ENCODE measurements around the gene ACR.

Gene ACR

GRCh38 chr22:50737728-50738648 lies at the start of gene ACR:
ACR (plus strand) TSS chr22:50738204; CDS start chr22:50738236, 32 bp downstream.
- no peak for DNase-seq

DNA sequence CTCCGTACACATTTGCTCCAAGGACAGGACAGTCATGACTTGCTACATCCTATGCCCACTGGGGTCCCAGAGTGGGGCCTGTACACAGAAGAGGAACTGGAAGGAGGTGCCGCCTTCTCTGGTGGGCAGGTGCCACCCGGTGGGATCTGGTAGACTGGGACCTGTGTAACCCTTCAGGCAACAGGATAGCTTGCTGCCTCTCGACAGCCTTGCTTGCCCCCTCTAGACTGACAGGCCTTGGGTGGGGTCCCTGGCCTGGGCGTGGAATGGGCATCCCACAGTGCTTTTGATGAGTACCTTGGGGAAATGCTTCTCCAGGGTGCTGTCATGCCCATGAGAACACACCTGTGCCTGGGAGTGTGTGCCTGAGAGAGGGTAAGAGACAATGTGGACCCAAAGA lies 49.6 kb upstream of the ACR start:
- DNase-seq, result no peak

DNA sequence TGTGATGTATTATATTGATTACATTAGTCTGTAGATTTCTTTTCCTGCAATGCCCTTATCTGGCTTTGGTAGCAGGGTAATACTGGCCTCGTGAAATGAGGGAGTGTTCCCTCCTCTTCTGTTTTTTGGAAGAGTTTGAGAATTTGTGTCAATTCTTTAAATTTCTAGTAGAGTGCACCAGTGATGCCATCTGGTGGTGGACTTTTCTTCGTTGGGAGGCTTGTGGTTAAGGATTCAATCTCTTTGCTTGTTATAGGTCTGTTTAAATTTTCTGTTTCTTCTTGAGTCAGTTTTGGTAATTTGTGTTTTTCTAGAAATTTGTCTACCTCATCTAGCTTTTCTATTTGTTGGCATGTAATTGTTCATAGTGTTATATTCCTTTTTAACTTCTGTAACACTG lies 46.5 kb upstream of the ACR start:
- peak in 1 of 2 donors; percentile 41 for DNase-seq

GRCh38 chr22:50693462-50693861 lies 44.5 kb upstream of the ACR start:
- DNase-seq, result no peak

GRCh38 chr22:50694099-50694605 lies 43.9 kb upstream of the ACR start:
- DNase-seq, result no peak

GRCh38 chr22:50694766-50695420 lies 43.1 kb upstream of the ACR start:
- no peak for DNase-seq

DNA sequence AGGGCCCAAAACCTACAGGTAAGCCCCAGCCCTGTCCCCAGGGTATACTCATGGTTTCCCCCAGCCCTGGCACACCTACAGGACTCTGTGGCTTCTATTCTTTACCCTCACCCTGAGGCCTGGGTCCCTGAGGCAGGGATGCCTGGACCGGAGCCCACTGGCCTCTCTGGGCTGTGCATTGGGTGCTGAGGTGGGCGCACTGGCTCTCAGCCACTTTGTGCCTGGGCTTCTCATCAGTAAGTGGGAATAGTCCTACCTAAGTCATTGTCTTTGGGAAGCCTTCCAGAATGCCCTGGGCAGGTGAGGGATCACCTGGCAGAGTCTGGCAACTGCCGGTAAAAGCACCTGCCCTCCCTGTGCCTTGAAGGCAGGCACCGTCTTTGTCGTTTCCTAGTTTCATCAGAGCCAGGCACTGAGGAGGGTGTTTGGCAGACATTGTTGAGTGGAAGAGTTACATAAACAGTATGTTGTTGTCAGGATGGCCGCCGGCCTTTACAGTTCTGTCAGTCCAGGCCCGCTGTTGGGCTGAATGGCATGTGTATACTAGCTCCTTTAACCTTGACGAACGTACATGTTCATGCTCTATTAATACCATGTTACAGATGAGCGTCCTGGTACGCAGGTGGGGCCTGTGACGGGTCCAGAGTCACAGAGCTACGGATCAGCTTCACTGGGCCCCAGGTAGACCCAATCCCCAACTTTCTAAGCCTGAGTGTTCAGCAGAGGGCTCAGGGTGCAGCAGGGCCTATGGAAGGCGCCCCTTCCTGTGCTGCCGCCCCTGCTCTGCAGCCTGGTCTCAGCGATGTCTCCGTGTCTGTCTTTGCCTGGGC lies 42.4 kb upstream of the ACR start:
- no peak for DNase-seq

- no peak for DNase-seq
These were observed 41.7 kb upstream of the ACR start for GRCh38 chr22:50696251-50696798.

GRCh38 chr22:50696799-50697561 lies 41.0 kb upstream of the ACR start:
- no peak for DNase-seq

DNA sequence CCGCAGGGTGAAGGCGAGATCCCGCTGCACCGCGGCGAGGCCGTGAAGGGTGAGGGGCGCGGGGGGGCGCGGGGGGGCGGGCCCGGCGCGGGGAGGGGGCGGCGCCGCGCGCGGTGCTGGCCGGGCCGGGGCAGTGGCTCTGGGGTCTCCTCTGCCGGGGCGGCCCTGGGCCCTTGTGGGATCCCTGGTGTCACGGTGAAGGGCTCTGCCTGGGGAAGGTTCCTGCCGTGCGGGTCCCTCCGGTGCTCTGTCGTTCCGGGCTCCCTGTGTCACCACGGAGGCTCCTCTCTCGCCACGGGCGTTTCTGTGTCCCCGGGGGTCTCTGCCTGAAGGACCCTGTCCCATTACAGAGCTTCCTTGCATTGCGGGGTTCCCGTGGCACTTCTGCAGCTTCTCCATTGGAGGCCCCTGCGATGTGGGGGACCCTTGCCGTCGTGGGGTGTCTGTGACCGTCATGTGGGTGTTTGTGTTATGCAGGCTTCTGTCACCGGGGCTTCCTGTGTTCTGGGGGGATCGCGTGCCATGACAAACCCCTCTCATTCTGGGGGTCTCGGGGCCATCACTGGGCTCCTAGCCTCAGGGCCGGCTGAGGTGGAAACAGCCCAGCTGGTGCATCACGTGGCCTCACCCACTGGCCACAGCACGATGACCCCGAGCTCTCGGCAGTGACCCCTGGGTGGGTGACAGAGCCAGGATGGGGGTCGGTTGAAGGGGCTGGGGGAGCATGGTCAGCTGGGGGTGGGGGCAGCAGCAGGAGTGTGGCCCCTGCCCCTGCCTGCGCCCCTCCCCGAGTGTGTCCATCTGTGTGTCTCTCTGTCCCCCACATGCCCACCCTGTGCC lies 40.1 kb upstream of the ACR start:
- DNase-seq, result no peak

DNA sequence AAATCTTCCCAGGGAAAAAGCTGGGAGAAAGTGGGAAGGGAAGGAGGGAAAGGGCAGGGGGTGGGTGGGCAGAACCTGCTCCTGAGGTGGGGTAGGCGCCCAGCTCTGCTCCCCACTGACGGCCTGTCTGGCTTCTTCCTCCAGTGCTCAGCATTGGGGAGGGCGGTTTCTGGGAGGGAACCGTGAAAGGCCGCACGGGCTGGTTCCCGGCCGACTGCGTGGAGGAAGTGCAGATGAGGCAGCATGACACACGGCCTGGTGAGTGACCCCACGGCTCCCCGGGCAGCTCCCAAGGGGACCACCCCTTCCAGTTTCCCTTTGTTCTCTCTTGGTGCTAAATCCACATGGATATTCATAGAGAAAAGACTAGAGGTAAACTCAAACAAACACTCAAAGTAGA lies 39.5 kb upstream of the ACR start:
- no peak for DNase-seq

- no peak for DNase-seq
These were observed 38.8 kb upstream of the ACR start for GRCh38 chr22:50699001-50699755.

DNA sequence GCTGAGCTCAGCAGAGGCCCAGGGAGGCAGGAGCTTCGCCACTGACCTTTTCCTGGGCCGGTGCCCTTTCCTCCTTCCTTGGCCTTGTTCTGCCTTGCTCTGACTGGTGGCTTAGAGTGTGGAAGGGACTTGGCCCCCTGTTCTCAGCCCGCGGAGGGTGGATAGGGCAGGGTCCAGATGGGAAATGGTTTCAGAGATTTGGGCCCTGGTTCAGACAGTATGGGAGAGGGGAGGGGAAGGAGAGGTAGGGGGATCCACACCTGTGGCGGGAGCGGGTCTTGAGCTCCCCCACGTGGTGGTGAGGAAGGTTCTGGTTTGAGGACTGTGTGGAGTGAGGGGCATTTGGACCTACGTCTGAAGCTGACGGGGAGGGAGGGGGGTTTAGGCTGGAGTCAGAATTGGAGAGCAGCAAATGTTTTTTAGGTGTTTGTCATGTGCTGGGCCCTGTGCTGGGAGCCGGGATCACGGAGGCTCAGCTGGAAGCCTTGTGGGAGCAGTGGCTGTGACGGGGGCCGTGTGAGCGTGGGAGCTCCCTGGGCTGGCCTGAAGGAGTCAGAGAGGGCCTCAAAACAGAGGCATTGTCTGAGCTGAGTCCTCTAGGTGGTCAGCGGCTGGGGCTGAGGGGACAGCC lies 38.1 kb upstream of the ACR start:
- DNase-seq, result no peak

DNA sequence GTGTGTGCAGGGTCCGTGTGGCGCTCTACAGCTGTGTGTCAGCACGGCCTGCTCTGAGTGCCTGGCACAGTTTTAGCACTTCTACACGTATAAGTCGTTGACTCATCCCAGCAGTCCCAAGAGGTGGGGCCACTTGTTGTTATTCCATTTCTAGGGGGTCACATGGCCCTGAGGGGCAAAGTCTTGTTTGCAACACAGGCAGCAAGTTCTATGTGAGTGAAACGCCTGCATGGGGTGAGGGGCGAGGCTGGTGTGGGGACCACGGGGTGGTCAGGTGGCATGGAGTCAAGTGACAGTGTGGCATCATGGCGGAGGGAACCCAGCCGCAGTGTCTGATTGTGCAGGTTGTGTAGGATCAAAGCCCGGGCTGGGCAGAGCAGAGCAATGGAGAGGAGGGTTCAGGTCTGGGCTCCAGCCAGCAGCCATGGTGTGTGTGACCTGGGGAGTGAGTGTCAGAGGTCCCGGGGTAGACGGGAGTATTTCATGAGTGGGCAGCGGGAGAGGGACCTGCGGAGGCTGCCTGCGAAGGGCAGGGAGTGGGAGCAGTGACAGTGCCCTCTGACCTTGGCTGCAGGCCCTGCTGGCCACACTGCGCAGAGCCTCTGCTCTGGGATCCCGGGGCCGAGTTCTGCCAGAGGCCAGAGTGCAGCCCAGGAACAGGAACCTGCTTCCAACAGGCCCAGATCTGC lies 37.5 kb upstream of the ACR start:
- no peak for DNase-seq

DNA sequence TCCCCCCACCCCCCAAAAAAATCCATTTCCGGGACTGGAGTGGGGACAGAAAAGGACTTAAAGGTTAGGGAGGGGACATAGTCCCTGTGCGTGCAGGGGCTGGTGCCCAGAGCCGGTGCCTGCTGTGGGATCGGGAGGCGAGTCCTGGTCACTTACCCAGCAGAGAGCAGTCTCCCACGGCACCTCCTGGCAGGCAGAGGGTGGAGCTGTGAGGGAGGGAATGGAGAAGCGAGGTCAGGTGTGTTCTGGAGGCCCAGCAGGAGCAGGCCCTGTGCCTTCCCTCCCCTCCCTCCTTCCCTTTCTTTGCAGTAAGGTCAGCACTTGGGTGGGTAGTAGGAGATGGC lies 37.0 kb upstream of the ACR start:
- no peak for DNase-seq

- DNase-seq, result no peak
These were observed 36.4 kb upstream of the ACR start for GRCh38 chr22:50701428-50702154.

- DNase-seq, result no peak
These were observed 35.7 kb upstream of the ACR start for GRCh38 chr22:50702261-50702671.
